GM06990 (cell line): ENCODE measurements around the gene INIP.

Experiments used
- DNase-seq: peaks from one replicate; pipeline ENCODE4 v3.0.0-alpha.2; 2011; ENCODE audit not compliant: insufficient read length; ENCODE audit errors: extremely low read depth
- H3K27me3 ChIP-seq: replicated peaks from 2 replicates; pipeline ENCODE4 v1.6.0; 2011; ENCODE audit warnings: low read length; ENCODE audit not compliant: control insufficient read depth, insufficient read depth
- H3K36me3 ChIP-seq: 2 replicates; pipeline ENCODE4 v1.5.1; 2011; ENCODE audit warnings: low read length; ENCODE audit not compliant: control insufficient read depth, insufficient read depth
- H3K4me3 ChIP-seq: replicated peaks from 2 replicates; pipeline ENCODE4 v1.5.1; 2011; ENCODE audit warnings: low read depth, mild to moderate bottlenecking, control low read depth, low read length
- TF ChIP-seq, protein P1 (sequence below): IDR thresholded peaks from 2 replicates; pipeline ENCODE4 v1.5.1; 2011; ENCODE audit warnings: low read length, control low read depth, mild to moderate bottlenecking, inconsistent platforms; ENCODE audit not compliant: insufficient read depth, poor library complexity, severe bottlenecking

Gene INIP

DNA sequence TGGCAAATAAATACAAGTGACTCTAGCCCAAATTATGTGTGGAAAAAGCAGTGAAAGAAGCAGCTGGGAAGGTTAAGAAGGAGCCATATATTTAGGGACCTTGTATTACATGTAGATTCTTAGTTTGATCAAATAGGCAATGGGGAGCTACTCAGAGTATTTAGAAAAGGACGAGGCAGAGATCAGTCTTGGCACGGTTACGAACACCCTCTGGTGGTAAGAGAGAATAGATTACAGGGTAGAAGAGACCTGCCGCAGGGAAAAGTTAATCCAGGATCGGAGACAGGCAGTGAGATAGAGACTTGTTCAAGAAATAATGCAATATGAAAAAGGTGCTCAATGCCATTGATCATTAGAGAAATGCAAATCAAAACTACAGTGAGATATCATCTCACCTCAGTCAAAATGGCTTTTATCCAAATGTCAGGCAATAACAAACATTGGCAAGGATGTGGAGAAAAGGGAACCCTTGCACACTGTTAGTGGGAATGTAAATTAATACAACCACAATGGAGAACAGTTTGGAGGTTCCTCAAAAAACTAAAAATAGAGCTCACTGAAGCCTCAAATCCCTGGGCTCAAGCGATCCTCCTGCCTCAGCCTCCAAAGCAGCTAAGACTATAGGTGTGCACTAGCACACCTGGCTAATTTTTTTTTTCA, 12.0 kb downstream of the INIP start:
- no peak overlapping the region for H3K4me3 ChIP-seq
- no peaks in the 10 kb centered on the region for H3K27me3 ChIP-seq
- H3K36me3 ChIP-seq: no peaks in the 10 kb centered on the region; the same call in 1 of the 2 replicates
- no peak for DNase-seq
- TF ChIP-seq, protein P1, sequence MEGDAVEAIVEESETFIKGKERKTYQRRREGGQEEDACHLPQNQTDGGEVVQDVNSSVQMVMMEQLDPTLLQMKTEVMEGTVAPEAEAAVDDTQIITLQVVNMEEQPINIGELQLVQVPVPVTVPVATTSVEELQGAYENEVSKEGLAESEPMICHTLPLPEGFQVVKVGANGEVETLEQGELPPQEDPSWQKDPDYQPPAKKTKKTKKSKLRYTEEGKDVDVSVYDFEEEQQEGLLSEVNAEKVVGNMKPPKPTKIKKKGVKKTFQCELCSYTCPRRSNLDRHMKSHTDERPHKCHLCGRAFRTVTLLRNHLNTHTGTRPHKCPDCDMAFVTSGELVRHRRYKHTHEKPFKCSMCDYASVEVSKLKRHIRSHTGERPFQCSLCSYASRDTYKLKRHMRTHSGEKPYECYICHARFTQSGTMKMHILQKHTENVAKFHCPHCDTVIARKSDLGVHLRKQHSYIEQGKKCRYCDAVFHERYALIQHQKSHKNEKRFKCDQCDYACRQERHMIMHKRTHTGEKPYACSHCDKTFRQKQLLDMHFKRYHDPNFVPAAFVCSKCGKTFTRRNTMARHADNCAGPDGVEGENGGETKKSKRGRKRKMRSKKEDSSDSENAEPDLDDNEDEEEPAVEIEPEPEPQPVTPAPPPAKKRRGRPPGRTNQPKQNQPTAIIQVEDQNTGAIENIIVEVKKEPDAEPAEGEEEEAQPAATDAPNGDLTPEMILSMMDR: no peak

DNA sequence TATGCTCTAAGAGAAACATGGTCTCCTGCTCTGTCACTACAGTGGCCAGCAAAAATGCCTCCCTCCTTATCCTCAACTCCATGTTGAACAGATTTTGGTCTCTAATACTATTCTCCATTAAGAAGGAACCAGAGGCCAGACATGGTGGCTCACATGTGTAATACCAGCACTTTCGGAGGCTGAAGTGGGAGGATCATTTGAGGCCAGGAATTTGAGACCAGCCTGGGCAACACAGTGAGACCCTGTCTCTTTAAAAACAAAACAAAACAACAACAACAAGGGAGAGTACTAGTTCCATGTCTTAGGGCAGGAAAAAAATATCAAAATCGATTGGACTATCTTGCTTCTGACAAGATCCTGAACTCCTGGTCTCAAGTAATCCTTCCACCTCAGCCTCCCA, 14.6 kb downstream of the INIP start:
- Histone ChIP-seq H3K27me3 (no peaks in the 10 kb centered on the region), H3K36me3 (no peaks in the 10 kb centered on the region; the same call in 1 of the 2 replicates), H3K4me3 (no peak overlapping the region)
- no peak for DNase-seq
- TF ChIP-seq, protein P1: no peak

GRCh38 chr9:112700085-112700484, 17.8 kb downstream of the INIP start:
- DNase-seq: no peak
- TF ChIP-seq, protein P1: no peak
- H3K27me3 ChIP-seq: no peaks in the 10 kb centered on the region
- no peaks in the 10 kb centered on the region; the same call in 1 of the 2 replicates for H3K36me3 ChIP-seq
- H3K4me3 ChIP-seq: no peak overlapping the region

DNA sequence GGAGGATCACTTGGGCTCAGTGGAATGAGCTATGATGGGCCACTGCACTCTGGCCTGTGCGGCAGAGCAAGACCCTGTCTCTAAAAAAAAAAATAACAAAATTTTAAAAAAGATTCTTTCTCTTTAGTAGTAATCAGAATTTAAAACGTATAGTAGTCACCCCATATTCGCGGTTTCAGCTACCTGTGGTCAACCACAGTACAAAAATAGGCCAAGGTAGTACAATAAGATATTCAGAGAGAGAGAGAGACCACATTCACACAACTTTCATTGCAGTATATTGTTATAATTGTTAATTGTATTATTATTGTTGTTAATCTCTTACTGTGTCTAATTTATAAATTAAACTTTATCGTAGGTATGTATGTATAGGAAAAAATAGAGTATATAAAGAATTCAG, 18.7 kb downstream of the INIP start:
- no peaks in the 10 kb centered on the region for H3K27me3 ChIP-seq
- no peaks in the 10 kb centered on the region; the same call in 1 of the 2 replicates for H3K36me3 ChIP-seq
- H3K4me3 ChIP-seq: no peak overlapping the region
- TF ChIP-seq, protein P1: no peak
- peak; percentile 31 for DNase-seq

DNA sequence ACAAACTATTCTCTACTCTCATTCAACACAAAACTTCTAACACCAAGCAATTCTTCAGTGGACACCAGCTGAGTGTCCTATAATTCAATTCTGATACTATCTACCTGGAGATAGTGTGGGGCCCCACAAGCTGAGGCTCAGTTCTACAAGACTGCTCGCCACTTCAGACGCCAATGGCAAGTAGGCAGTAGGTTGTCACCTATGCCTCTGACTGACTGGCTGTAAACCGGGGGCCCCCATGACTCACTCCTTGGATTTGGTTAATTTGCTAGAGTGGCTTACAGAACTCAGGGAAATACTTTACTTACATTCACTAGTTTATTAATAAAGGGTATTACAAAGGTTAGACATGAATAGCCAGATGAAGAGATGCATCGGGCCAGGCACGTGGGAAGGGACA, 21.5 kb downstream of the INIP start:
- TF ChIP-seq, protein P1: no peak
- no peak overlapping the region for H3K4me3 ChIP-seq
- no peaks in the 10 kb centered on the region for H3K27me3 ChIP-seq
- no peaks in the 10 kb centered on the region for H3K36me3 ChIP-seq
- no peak for DNase-seq
